Glutamatergic neuron (in vitro differentiated cells): ENCODE results near the gene BRD4. TPM values are rescaled to one million over a fixed set of nuclear protein-coding genes. Genes with fewer than 3 reads are reported as not detected.
A peak's percentile ranks its signal among the peaks of the same experiment; 100 is the strongest.

Experiments used
- DNase-seq: peaks from one replicate; pipeline ENCODE4 v3.0.0; 2022
- H3K27ac Mint-ChIP-seq: one replicate; pipeline ENCODE4 v1.8.0; 2020; ENCODE audit warnings: mild to moderate bottlenecking, mixed read lengths, inconsistent platforms; ENCODE audit not compliant: unreplicated experiment
- H3K27me3 Mint-ChIP-seq: one replicate; pipeline ENCODE4 v1.8.0; 2020; ENCODE audit warnings: mild to moderate bottlenecking, moderate library complexity, mixed read lengths, inconsistent platforms; ENCODE audit not compliant: unreplicated experiment
- H3K36me3 Mint-ChIP-seq: one replicate; pipeline ENCODE4 v1.8.0; 2020; ENCODE audit warnings: mild to moderate bottlenecking, mixed read lengths, inconsistent platforms; ENCODE audit not compliant: unreplicated experiment
- H3K4me1 Mint-ChIP-seq: one replicate; pipeline ENCODE4 v1.8.0; 2020; ENCODE audit warnings: mild to moderate bottlenecking, low read depth, mixed read lengths, inconsistent platforms; ENCODE audit not compliant: unreplicated experiment
- H3K4me3 Mint-ChIP-seq: one replicate; pipeline ENCODE4 v1.8.0; 2020; ENCODE audit warnings: mild to moderate bottlenecking, mixed read lengths, inconsistent platforms; ENCODE audit not compliant: unreplicated experiment
- H3K9me3 Mint-ChIP-seq: one replicate; pipeline ENCODE4 v1.8.0; 2020; ENCODE audit warnings: mild to moderate bottlenecking, moderate library complexity, mixed read lengths, inconsistent platforms; ENCODE audit not compliant: unreplicated experiment
- total RNA-seq: library from RNA; stranded (reverse); fragmentation: NEBNext Ultra II Directional; extraction: Animal tissue kit (Norgen Biotek cat#: 25700); gene quantifications from one replicate; pipeline ENCODE4 v1.2.1, GENCODE V29; 2021; ENCODE audit not compliant: unreplicated experiment
- TF ChIP-seq, protein P1 (sequence below): fragments of 200-600 bp; sonication (generic); IDR thresholded peaks from one replicate; pipeline ENCODE4 v1.5.0; 2021; ENCODE audit not compliant: partially characterized antibody, unreplicated experiment

BRD4 gene
- total RNA-seq, 1 donor from 2014 or later, result 162 TPM

- H3K27ac Mint-ChIP-seq, result peak overlapping the region; percentile 63
- H3K4me3 Mint-ChIP-seq, result no peak overlapping the region
- H3K27me3 Mint-ChIP-seq, result peaks cover 2% of the 10 kb centered on the region
- peaks cover 67% of the 10 kb centered on the region for H3K4me1 Mint-ChIP-seq
- H3K36me3 Mint-ChIP-seq, result peaks cover 5% of the 10 kb centered on the region
- TF ChIP-seq, protein P1, sequence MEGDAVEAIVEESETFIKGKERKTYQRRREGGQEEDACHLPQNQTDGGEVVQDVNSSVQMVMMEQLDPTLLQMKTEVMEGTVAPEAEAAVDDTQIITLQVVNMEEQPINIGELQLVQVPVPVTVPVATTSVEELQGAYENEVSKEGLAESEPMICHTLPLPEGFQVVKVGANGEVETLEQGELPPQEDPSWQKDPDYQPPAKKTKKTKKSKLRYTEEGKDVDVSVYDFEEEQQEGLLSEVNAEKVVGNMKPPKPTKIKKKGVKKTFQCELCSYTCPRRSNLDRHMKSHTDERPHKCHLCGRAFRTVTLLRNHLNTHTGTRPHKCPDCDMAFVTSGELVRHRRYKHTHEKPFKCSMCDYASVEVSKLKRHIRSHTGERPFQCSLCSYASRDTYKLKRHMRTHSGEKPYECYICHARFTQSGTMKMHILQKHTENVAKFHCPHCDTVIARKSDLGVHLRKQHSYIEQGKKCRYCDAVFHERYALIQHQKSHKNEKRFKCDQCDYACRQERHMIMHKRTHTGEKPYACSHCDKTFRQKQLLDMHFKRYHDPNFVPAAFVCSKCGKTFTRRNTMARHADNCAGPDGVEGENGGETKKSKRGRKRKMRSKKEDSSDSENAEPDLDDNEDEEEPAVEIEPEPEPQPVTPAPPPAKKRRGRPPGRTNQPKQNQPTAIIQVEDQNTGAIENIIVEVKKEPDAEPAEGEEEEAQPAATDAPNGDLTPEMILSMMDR, result no peak
- H3K9me3 Mint-ChIP-seq, result peaks cover 11% of the 10 kb centered on the region
- DNase-seq, result no peak
These were observed 38.4 kb downstream of the BRD4 start for GRCh38 chr19:15293781-15294491.

- peak overlapping the region; percentile 44 for H3K27ac Mint-ChIP-seq
- H3K27me3 Mint-ChIP-seq, result peaks cover 3% of the 10 kb centered on the region
- H3K4me1 Mint-ChIP-seq, result peaks cover 72% of the 10 kb centered on the region
- DNase-seq, result no peak
- H3K36me3 Mint-ChIP-seq, result peaks cover 5% of the 10 kb centered on the region
- H3K9me3 Mint-ChIP-seq, result peaks cover 16% of the 10 kb centered on the region
- H3K4me3 Mint-ChIP-seq, result no peak overlapping the region
- TF ChIP-seq, protein P1, result no peak
These were observed 39.3 kb downstream of the BRD4 start for GRCh38 chr19:15292847-15293582.

DNA sequence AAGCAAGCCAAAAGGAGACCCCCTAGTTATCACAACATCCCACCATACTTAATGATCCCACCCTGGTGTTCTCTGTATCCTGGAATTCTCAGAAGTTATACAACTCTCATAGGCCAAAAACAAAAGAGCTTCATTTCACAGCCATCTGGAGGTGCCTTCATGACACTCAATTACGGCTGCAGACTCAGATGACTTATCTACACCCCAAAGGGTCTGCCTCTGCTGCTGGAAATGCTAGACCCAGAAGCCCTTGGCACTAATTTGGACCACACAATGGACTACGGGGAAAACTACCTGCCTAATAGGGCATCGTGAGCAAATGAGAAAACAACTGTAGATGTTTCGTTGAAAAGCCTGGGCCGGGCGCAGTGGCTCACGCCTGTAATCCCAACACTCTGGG is 40.2 kb downstream of the BRD4 start:
- Mint-ChIP-seq H3K9me3 (peaks cover 17% of the 10 kb centered on the region), H3K4me1 (peaks cover 65% of the 10 kb centered on the region), H3K36me3 (peaks cover 5% of the 10 kb centered on the region), H3K4me3 (no peak overlapping the region), H3K27me3 (peaks cover 3% of the 10 kb centered on the region), H3K27ac (peak overlapping the region; percentile 82)
- TF ChIP-seq, protein P1, result no peak
- DNase-seq, result no peak

DNA sequence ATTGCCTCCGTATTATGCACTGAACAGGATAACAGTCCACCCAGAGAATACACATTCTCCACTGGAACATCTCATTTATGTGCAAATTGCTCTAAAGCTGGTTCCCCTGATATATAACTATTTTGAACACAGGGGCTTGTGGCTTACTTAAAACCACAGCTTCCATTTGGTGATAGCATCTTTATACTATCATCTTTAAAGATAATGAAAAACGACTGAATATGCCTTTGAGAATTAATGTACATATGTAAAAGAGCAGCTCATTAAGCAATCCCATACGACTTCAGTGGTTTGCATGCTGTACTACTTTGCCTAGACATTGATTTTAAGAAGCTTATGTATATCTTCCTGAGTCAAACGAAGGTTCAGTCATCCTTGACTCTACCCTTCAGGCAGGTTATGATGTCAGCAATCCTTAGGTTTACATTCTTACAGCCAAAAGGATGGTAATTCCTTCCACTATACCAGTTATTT is 40.8 kb downstream of the BRD4 start:
- no peak for DNase-seq
- Mint-ChIP-seq H3K4me1 (peaks cover 64% of the 10 kb centered on the region), H3K4me3 (no peak overlapping the region), H3K27ac (peak overlapping the region; percentile 89), H3K36me3 (peaks cover 5% of the 10 kb centered on the region), H3K27me3 (peaks cover 3% of the 10 kb centered on the region), H3K9me3 (peaks cover 17% of the 10 kb centered on the region)
- TF ChIP-seq, protein P1, result no peak

- DNase-seq, result no peak
- Mint-ChIP-seq H3K4me3 (peak overlapping the region; percentile 52), H3K27ac (peak overlapping the region; percentile 89), H3K9me3 (peaks cover 17% of the 10 kb centered on the region), H3K36me3 (peaks cover 5% of the 10 kb centered on the region), H3K27me3 (peaks cover 3% of the 10 kb centered on the region), H3K4me1 (peaks cover 65% of the 10 kb centered on the region)
- TF ChIP-seq, protein P1, result no peak
These were observed 41.2 kb downstream of the BRD4 start for GRCh38 chr19:15291089-15291488.
